Measurements from ENCODE around the gene MDM4.

The MDM4 gene

DNA sequence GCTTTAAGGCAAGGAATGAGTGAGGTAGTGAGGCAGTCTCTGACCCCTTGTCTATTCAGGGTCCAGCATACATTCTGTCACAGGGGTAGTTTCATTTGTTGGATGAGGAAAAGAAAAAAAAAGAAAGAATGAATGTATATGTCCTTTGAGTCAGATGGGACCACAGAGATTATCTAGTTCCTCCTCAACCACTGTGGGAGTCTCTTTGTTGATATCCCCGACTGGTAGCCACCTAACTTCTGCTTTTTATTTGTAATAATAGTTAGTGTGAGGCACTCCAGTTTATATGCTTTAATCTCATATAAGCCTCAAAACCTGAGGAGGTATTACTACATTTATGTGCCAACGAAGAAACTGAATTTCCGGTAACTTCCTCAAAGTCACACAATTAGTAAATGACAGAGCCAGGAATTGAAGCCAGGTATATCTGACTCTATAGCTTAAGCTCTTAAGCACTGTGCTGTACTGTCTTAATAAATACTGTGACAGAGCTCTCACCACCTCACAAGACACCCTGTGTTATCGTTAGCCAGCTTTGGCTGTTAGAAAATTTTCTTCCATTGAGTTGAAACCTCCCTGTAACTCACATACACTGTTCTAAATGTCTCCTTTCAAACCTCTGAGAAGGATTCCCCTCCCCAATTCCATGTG, 82.2 kb downstream of the MDM4 start:
- no peak for TF ChIP-seq CTCF (IDR thresholded peaks at IDR 0.05; ENCODE audit: control insufficient read depth, insufficient read depth, low read depth, low read length, missing control alignments)
- no peak for DNase-seq (ENCODE audit: low read depth)
- no peak overlapping the region for H3K4me3 ChIP-seq (ENCODE audit: control insufficient read depth, low read depth, low read length)

GRCh38 chr1:204599098-204599497, 82.9 kb downstream of the MDM4 start:
- no peak overlapping the region for H3K4me3 ChIP-seq (ENCODE audit: control insufficient read depth, low read depth, low read length)
- no peak for DNase-seq (ENCODE audit: low read depth)
- TF ChIP-seq CTCF (IDR thresholded peaks at IDR 0.05; ENCODE audit: control insufficient read depth, insufficient read depth, low read depth, low read length, missing control alignments): no peak

DNA sequence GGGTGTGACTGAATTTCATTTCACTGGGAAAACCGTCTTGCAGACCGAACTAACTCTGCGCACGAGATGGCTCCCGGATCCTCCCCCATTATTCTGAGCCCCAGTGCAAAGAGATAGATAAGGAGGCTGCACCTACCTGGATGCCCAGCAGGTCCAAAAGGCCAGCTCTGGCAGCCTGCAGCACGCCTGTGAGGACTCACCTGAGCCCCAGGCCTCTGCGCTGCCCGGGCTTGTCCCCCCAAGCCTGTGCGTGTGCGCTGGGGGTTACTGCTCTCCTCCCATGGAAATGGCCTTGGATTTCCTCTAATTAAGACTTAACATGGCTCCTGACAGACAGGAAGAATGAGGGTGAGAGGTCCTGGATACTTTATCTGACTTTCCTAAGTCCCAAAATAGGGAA, 83.4 kb downstream of the MDM4 start:
- TF ChIP-seq CTCF (IDR thresholded peaks at IDR 0.05; ENCODE audit: control insufficient read depth, insufficient read depth, low read depth, low read length, missing control alignments): no peak
- DNase-seq (ENCODE audit: low read depth): no peak
- H3K4me3 ChIP-seq (ENCODE audit: control insufficient read depth, low read depth, low read length): no peak overlapping the region

- DNase-seq (ENCODE audit: low read depth): no peak
- no peak overlapping the region for H3K4me3 ChIP-seq (ENCODE audit: control insufficient read depth, low read depth, low read length)
- TF ChIP-seq CTCF (IDR thresholded peaks at IDR 0.05; ENCODE audit: control insufficient read depth, insufficient read depth, low read depth, low read length, missing control alignments): no peak
Observed at GRCh38 chr1:204600203-204600602, 84.0 kb downstream of the MDM4 start.

DNA sequence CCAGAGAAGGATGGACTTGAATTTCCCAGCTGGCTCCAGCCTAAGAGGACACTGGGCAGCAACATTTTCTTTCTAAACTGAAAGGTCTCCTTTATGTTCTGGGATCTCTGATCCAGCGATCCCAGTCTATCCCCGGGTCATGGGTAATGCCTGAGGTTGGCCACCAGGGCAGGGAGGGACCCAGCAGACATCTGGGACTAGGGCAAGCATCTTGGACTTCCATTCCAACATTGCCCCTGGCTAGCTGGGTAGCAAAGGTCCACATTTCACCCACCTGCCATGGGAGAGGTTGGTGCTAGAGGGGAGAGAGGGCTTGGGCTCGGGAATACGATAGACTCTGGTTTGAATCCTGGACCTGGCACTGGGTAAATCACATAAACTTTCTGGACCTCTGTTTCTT, 84.8 kb downstream of the MDM4 start:
- no peak overlapping the region for H3K4me3 ChIP-seq (ENCODE audit: control insufficient read depth, low read depth, low read length)
- TF ChIP-seq CTCF (IDR thresholded peaks at IDR 0.05; ENCODE audit: control insufficient read depth, insufficient read depth, low read depth, low read length, missing control alignments): no peak
- no peak for DNase-seq (ENCODE audit: low read depth)

- H3K4me3 ChIP-seq (ENCODE audit: control insufficient read depth, low read depth, low read length): no peak overlapping the region
- TF ChIP-seq CTCF (IDR thresholded peaks at IDR 0.05; ENCODE audit: control insufficient read depth, insufficient read depth, low read depth, low read length, missing control alignments): no peak
- DNase-seq (ENCODE audit: low read depth): no peak
Observed at GRCh38 chr1:204602111-204602579, 85.9 kb downstream of the MDM4 start.
